ENCODE results near the gene CEL.
"Not testable (repeated sequence)": the region's sequence is repeated elsewhere in the genome, so short reads cannot be mapped to it uniquely, and the experiment has no call there.

The CEL gene

GRCh38 chr9:133070500-133070961 lies 8.8 kb downstream of the CEL start:
- H3K36me3 Mint-ChIP-seq (ENCODE audit: insufficient read depth); H3K4me1 Mint-ChIP-seq; H3K27me3 Mint-ChIP-seq; H3K27ac Mint-ChIP-seq (ENCODE audit: low read depth); H3K9me3 Mint-ChIP-seq; H3K4me3 Mint-ChIP-seq; DNase-seq (ENCODE audit: low spot score in 2 of 2); ATAC-seq (replicated peaks; ENCODE audit: extremely low read depth, poor library complexity, severe bottlenecking): not testable (repeated sequence)

GRCh38 chr9:133070985-133071384 lies 9.2 kb downstream of the CEL start:
- H3K9me3 Mint-ChIP-seq; ATAC-seq (replicated peaks; ENCODE audit: extremely low read depth, poor library complexity, severe bottlenecking); H3K36me3 Mint-ChIP-seq (ENCODE audit: insufficient read depth); DNase-seq (ENCODE audit: low spot score in 2 of 2); H3K27ac Mint-ChIP-seq (ENCODE audit: low read depth); H3K4me1 Mint-ChIP-seq; H3K4me3 Mint-ChIP-seq; H3K27me3 Mint-ChIP-seq: not testable (repeated sequence)

- no peaks in the 10 kb centered on the region for H3K36me3 Mint-ChIP-seq (ENCODE audit: insufficient read depth)
- H3K27me3 Mint-ChIP-seq, result no peaks in the 10 kb centered on the region
- ATAC-seq (replicated peaks; ENCODE audit: extremely low read depth, poor library complexity, severe bottlenecking) (no peak), DNase-seq (ENCODE audit: low spot score in 2 of 2) (no peak)
- H3K27ac Mint-ChIP-seq (ENCODE audit: low read depth), result peak overlapping the region; percentile 72
- H3K9me3 Mint-ChIP-seq, result no peaks in the 10 kb centered on the region
- no peak overlapping the region for H3K4me3 Mint-ChIP-seq
- no peaks in the 10 kb centered on the region for H3K4me1 Mint-ChIP-seq
Measured at GRCh38 chr9:133071484-133072150, 9.8 kb downstream of the CEL start.

- H3K4me1 Mint-ChIP-seq; DNase-seq (ENCODE audit: low spot score in 2 of 2); H3K36me3 Mint-ChIP-seq (ENCODE audit: insufficient read depth); ATAC-seq (replicated peaks; ENCODE audit: extremely low read depth, poor library complexity, severe bottlenecking); H3K4me3 Mint-ChIP-seq; H3K9me3 Mint-ChIP-seq; H3K27me3 Mint-ChIP-seq: not testable (repeated sequence)
- H3K27ac Mint-ChIP-seq (ENCODE audit: low read depth), result peak overlapping the region; percentile 72
Measured at GRCh38 chr9:133072210-133072609, 10.4 kb downstream of the CEL start.

- ATAC-seq (replicated peaks; ENCODE audit: extremely low read depth, poor library complexity, severe bottlenecking) (no peak), DNase-seq (ENCODE audit: low spot score in 2 of 2) (no peak)
- Mint-ChIP-seq H3K9me3 (no peaks in the 10 kb centered on the region), H3K36me3 (ENCODE audit: insufficient read depth) (no peaks in the 10 kb centered on the region), H3K4me3 (no peak overlapping the region), H3K27ac (ENCODE audit: low read depth) (no peak overlapping the region), H3K27me3 (no peaks in the 10 kb centered on the region), H3K4me1 (no peaks in the 10 kb centered on the region)
Measured at GRCh38 chr9:133073086-133074014, 11.6 kb downstream of the CEL start.

- no peaks in the 10 kb centered on the region for H3K36me3 Mint-ChIP-seq (ENCODE audit: insufficient read depth)
- no peaks in the 10 kb centered on the region for H3K4me1 Mint-ChIP-seq
- H3K4me3 Mint-ChIP-seq, result no peak overlapping the region
- ATAC-seq (replicated peaks; ENCODE audit: extremely low read depth, poor library complexity, severe bottlenecking) (no peak), DNase-seq (ENCODE audit: low spot score in 2 of 2) (no peak)
- H3K27ac Mint-ChIP-seq (ENCODE audit: low read depth), result no peak overlapping the region
- H3K27me3 Mint-ChIP-seq, result no peaks in the 10 kb centered on the region
- H3K9me3 Mint-ChIP-seq, result no peaks in the 10 kb centered on the region
Measured at GRCh38 chr9:133074111-133074651, 12.4 kb downstream of the CEL start.

GRCh38 chr9:133075925-133076630 lies 14.3 kb downstream of the CEL start:
- ATAC-seq (replicated peaks; ENCODE audit: extremely low read depth, poor library complexity, severe bottlenecking) (no peak), DNase-seq (ENCODE audit: low spot score in 2 of 2) (no peak)
- Mint-ChIP-seq H3K4me3 (no peak overlapping the region), H3K27ac (ENCODE audit: low read depth) (no peak overlapping the region), H3K36me3 (ENCODE audit: insufficient read depth) (no peaks in the 10 kb centered on the region), H3K9me3 (no peaks in the 10 kb centered on the region), H3K4me1 (no peaks in the 10 kb centered on the region), H3K27me3 (peaks cover 8% of the 10 kb centered on the region)

GRCh38 chr9:133076691-133077090 lies 14.9 kb downstream of the CEL start:
- Mint-ChIP-seq H3K27me3 (peaks cover 8% of the 10 kb centered on the region), H3K36me3 (ENCODE audit: insufficient read depth) (no peaks in the 10 kb centered on the region), H3K4me3 (no peak overlapping the region), H3K9me3 (no peaks in the 10 kb centered on the region), H3K27ac (ENCODE audit: low read depth) (no peak overlapping the region), H3K4me1 (no peaks in the 10 kb centered on the region)
- DNase-seq (ENCODE audit: low spot score in 2 of 2), result no peak
- no peak for ATAC-seq (replicated peaks; ENCODE audit: extremely low read depth, poor library complexity, severe bottlenecking)

GRCh38 chr9:133078486-133078885 lies 16.7 kb downstream of the CEL start:
- Mint-ChIP-seq H3K36me3 (ENCODE audit: insufficient read depth) (no peaks in the 10 kb centered on the region), H3K9me3 (no peaks in the 10 kb centered on the region), H3K4me3 (no peak overlapping the region), H3K27ac (ENCODE audit: low read depth) (no peak overlapping the region), H3K27me3 (peaks cover 8% of the 10 kb centered on the region), H3K4me1 (no peaks in the 10 kb centered on the region)
- no peak for DNase-seq (ENCODE audit: low spot score in 2 of 2)
- no peak for ATAC-seq (replicated peaks; ENCODE audit: extremely low read depth, poor library complexity, severe bottlenecking)

- no peaks in the 10 kb centered on the region for H3K9me3 Mint-ChIP-seq
- no peaks in the 10 kb centered on the region for H3K4me1 Mint-ChIP-seq
- no peak overlapping the region for H3K4me3 Mint-ChIP-seq
- ATAC-seq (replicated peaks; ENCODE audit: extremely low read depth, poor library complexity, severe bottlenecking) (no peak), DNase-seq (ENCODE audit: low spot score in 2 of 2) (no peak)
- no peak overlapping the region for H3K27ac Mint-ChIP-seq (ENCODE audit: low read depth)
- peaks cover 8% of the 10 kb centered on the region for H3K27me3 Mint-ChIP-seq
- H3K36me3 Mint-ChIP-seq (ENCODE audit: insufficient read depth), result no peaks in the 10 kb centered on the region
Measured at GRCh38 chr9:133080161-133080560, 18.4 kb downstream of the CEL start.

GRCh38 chr9:133080786-133081779 lies 19.3 kb downstream of the CEL start:
- DNase-seq (ENCODE audit: low spot score in 2 of 2); H3K27me3 Mint-ChIP-seq; H3K4me3 Mint-ChIP-seq; H3K4me1 Mint-ChIP-seq; H3K27ac Mint-ChIP-seq (ENCODE audit: low read depth); H3K9me3 Mint-ChIP-seq; ATAC-seq (replicated peaks; ENCODE audit: extremely low read depth, poor library complexity, severe bottlenecking); H3K36me3 Mint-ChIP-seq (ENCODE audit: insufficient read depth): not testable (repeated sequence)
